Gastrocnemius medialis (tissue), 4 donors: ENCODE measurements around the gene C3.

Experiments used
- CTCF ChIP-seq, 5 experiments: fragments of 450-650 bp in 3 of 5; fragments of 200-600 bp in 2 of 5; sonication (generic) in 2 of 5; IDR thresholded peaks in 4 of 5; conservative IDR thresholded peaks in 1 of 5; 1 replicate in 4 of 5; 2 replicates in 1 of 5; pipeline ENCODE4 v1.5.1; 2016 to 2019; ENCODE audit warnings: antibody characterized with exemption in 5 of 5, mild to moderate bottlenecking in 3 of 5, moderate library complexity in 3 of 5
- POLR2A ChIP-seq, 2 donors: fragments of 450-650 bp; IDR thresholded peaks; one replicate each; pipeline ENCODE4 v1.6.1; 2017; ENCODE audit warnings: antibody characterized with exemption in 2 of 2, mild to moderate bottlenecking in 2 of 2, moderate library complexity in 2 of 2

GRCh38 chr19:6760606-6761005, 40.2 kb upstream of the C3 start:
- TF ChIP-seq CTCF (IDR thresholded peaks at IDR 0.05 in 4 of 5, conservative IDR thresholded peaks at IDR 0.05 in 1 of 5) = no peak
- TF ChIP-seq POLR2A (IDR thresholded peaks at IDR 0.05) = no peak
